Mesendoderm (in vitro differentiated cells): ENCODE data around the gene GJB1.

Experiments
- DNase-seq: peaks from one replicate; pipeline ENCODE4 v3.0.0; 2013
- H2AK5ac ChIP-seq: 2 replicates; pipeline ENCODE4 v1.6.1; 2013; ENCODE audit warnings: low read length, inconsistent platforms
- H2BK120ac ChIP-seq: 2 replicates; pipeline ENCODE4 v1.6.1; 2013; ENCODE audit warnings: low read depth, mild to moderate bottlenecking, low read length, moderate library complexity, mixed read lengths
- H2BK15ac ChIP-seq: replicated peaks from 2 replicates; pipeline ENCODE4 v1.6.1; 2013; ENCODE audit warnings: low read depth, mild to moderate bottlenecking, moderate library complexity
- H2BK5ac ChIP-seq: 2 replicates; pipeline ENCODE4 v1.6.1; 2013; ENCODE audit warnings: low read length, inconsistent platforms
- H3K18ac ChIP-seq: 2 replicates; pipeline ENCODE4 v1.6.1; 2013; ENCODE audit warnings: mild to moderate bottlenecking, low read length, mixed read lengths
- H3K23ac ChIP-seq: one replicate; pipeline ENCODE4 v1.6.1; 2013; ENCODE audit warnings: low read length
- H3K27ac ChIP-seq: 2 replicates; pipeline ENCODE4 v1.5.1; 2013; ENCODE audit warnings: low read depth, mild to moderate bottlenecking, inconsistent platforms, low read length, moderate library complexity
- H3K27me3 ChIP-seq: 2 replicates; pipeline ENCODE4 v1.6.1; 2013; ENCODE audit warnings: low read length, control low read depth, mild to moderate bottlenecking, inconsistent platforms; ENCODE audit not compliant: insufficient read depth, poor library complexity
- H3K36me3 ChIP-seq: 2 replicates; pipeline ENCODE4 v1.6.1; 2013; ENCODE audit warnings: low read length, inconsistent platforms; ENCODE audit not compliant: control insufficient read depth, insufficient read depth
- H3K4ac ChIP-seq: one replicate; pipeline ENCODE4 v1.6.1; 2013; ENCODE audit warnings: low read depth, mild to moderate bottlenecking, low read length, moderate library complexity
- H3K4me1 ChIP-seq: 2 replicates; pipeline ENCODE4 v1.6.1; 2013; ENCODE audit warnings: low read depth, low read length, inconsistent platforms; ENCODE audit not compliant: control insufficient read depth
- H3K4me2 ChIP-seq: 2 replicates; pipeline ENCODE4 v1.6.1; 2013; ENCODE audit warnings: low read length
- H3K4me3 ChIP-seq: 2 replicates; pipeline ENCODE4 v1.5.1; 2013; ENCODE audit warnings: mild to moderate bottlenecking, low read length
- H3K56ac ChIP-seq: one replicate; pipeline ENCODE4 v1.6.1; 2013; ENCODE audit warnings: low read length
- H3K79me1 ChIP-seq: 2 replicates; pipeline ENCODE4 v1.6.1; 2013; ENCODE audit warnings: low read length, inconsistent platforms
- H3K79me2 ChIP-seq: 2 replicates; pipeline ENCODE4 v1.6.1; 2013; ENCODE audit warnings: mild to moderate bottlenecking, low read length; ENCODE audit not compliant: control insufficient read depth, insufficient read depth
- H3K9ac ChIP-seq: 2 replicates; pipeline ENCODE4 v1.6.1; 2013; ENCODE audit warnings: low read length, inconsistent platforms
- H4K5ac ChIP-seq: one replicate; pipeline ENCODE4 v1.6.1; 2013; ENCODE audit warnings: low read length
- H4K8ac ChIP-seq: one replicate; pipeline ENCODE4 v1.6.1; 2013; ENCODE audit warnings: low read depth, mild to moderate bottlenecking, control low read depth, low read length, moderate library complexity
- WGBS: extraction: QIAGEN DNeasy Blood & Tissue Kit; methylation state at CpG from one replicate; pipeline ENCODE4 v1.1.7; 2013; ENCODE audit warnings: low lambda C conversion rate, missing lambda C conversion rate; ENCODE audit not compliant: insufficient coverage; ENCODE audit errors: extremely low coverage; 5-methylcytosine and 5-hydroxymethylcytosine counted together

Gene GJB1

GRCh38 chrX:71184092-71184491 is 38.9 kb upstream of the GJB1 start:
- Histone ChIP-seq H3K4me3 (no peak overlapping the region), H4K8ac (no peak overlapping the region), H2BK5ac (no peak overlapping the region), H3K27me3 (no peaks in the 10 kb centered on the region), H2AK5ac (no peak overlapping the region), H3K4ac (no peak overlapping the region), H3K79me2 (no peaks in the 10 kb centered on the region), H4K5ac (no peak overlapping the region), H3K9ac (no peak overlapping the region), H3K36me3 (no peaks in the 10 kb centered on the region), H2BK120ac (no peak overlapping the region), H3K56ac (no peak overlapping the region), H3K79me1 (no peaks in the 10 kb centered on the region), H3K4me1 (peaks cover 4% of the 10 kb centered on the region), H3K18ac (no peak overlapping the region), H3K27ac (no peak overlapping the region), H3K4me2 (no peak overlapping the region), H2BK15ac (no peak overlapping the region), H3K23ac (no peak overlapping the region)
- DNase-seq = peak; percentile 51
- WGBS = no CpG with 5 or more reads among the region's 5 CpGs

DNA sequence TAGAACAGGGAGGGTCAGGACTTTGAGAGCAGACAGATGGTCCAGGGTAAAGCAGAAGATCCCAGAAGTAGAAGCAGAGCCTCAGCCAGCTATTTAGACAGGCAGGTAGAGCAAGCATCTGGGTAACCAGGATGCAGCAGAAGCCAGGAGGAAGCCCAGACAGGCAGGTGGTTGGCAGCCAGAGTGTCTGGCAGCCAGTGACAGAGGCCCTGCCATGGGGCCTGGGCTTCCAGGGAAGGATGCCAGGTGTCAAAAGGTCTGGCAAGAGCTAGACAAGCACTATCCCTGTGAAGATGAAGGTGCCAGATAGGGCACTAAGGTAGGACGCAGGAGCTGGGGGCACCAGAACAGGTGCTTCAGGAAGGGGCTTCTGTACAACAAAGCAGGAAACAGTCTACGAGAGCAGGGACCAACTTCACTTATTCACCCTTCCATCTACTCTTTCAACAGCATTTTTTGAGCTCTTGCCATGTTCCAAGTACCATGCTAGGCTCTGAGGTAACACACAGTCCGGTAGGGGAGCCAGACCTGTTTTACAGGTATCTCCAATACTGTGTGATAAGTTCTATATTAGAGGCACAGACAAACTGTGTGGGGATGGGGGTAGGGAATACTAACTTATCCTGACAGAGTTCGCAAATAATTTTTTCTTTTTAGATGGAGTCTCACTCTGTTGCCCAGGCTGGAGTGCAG is 38.1 kb upstream of the GJB1 start:
- Histone ChIP-seq H2BK15ac (no peak overlapping the region), H4K5ac (no peak overlapping the region), H3K27ac (no peak overlapping the region), H3K79me2 (no peaks in the 10 kb centered on the region), H3K4ac (no peak overlapping the region), H3K27me3 (no peaks in the 10 kb centered on the region), H3K9ac (no peak overlapping the region), H3K18ac (no peak overlapping the region), H2BK120ac (no peak overlapping the region), H2AK5ac (no peak overlapping the region), H3K4me2 (no peak overlapping the region), H3K23ac (no peak overlapping the region), H2BK5ac (no peak overlapping the region), H3K4me1 (peaks cover 4% of the 10 kb centered on the region), H3K56ac (peak overlapping the region; percentile 1), H3K4me3 (no peak overlapping the region), H3K79me1 (no peaks in the 10 kb centered on the region), H3K36me3 (no peaks in the 10 kb centered on the region), H4K8ac (no peak overlapping the region)
- WGBS = no CpG with 5 or more reads among the region's 4 CpGs
- no peak for DNase-seq

- Histone ChIP-seq H3K79me1 (no peaks in the 10 kb centered on the region), H4K8ac (no peak overlapping the region), H3K27me3 (no peaks in the 10 kb centered on the region), H2BK5ac (no peak overlapping the region), H2BK15ac (no peak overlapping the region), H2BK120ac (no peak overlapping the region), H3K9ac (no peak overlapping the region), H3K36me3 (no peaks in the 10 kb centered on the region), H3K4ac (no peak overlapping the region), H4K5ac (no peak overlapping the region), H3K4me3 (no peak overlapping the region), H3K27ac (no peak overlapping the region), H3K79me2 (no peaks in the 10 kb centered on the region), H2AK5ac (no peak overlapping the region), H3K4me1 (no peaks in the 10 kb centered on the region), H3K23ac (no peak overlapping the region), H3K56ac (no peak overlapping the region), H3K18ac (no peak overlapping the region), H3K4me2 (no peak overlapping the region)
- DNase-seq = no peak
Observed at GRCh38 chrX:71191248-71191647, 31.8 kb upstream of the GJB1 start.

- no peak overlapping the region for H3K23ac ChIP-seq
- no peak overlapping the region for H2BK5ac ChIP-seq
- H3K18ac ChIP-seq = no peak overlapping the region
- no peak overlapping the region for H3K4me2 ChIP-seq
- no peaks in the 10 kb centered on the region for H3K36me3 ChIP-seq
- no CpG with 5 or more reads among the region's 4 CpGs for WGBS
- no peak overlapping the region for H2BK15ac ChIP-seq
- no peaks in the 10 kb centered on the region for H3K79me1 ChIP-seq
- H3K4me3 ChIP-seq = no peak overlapping the region
- H4K5ac ChIP-seq = no peak overlapping the region
- H3K56ac ChIP-seq = no peak overlapping the region
- no peaks in the 10 kb centered on the region for H3K79me2 ChIP-seq
- no peak overlapping the region for H3K9ac ChIP-seq
- H4K8ac ChIP-seq = no peak overlapping the region
- H3K4me1 ChIP-seq = no peaks in the 10 kb centered on the region
- H3K4ac ChIP-seq = no peak overlapping the region
- H3K27me3 ChIP-seq = no peaks in the 10 kb centered on the region
- H3K27ac ChIP-seq = no peak overlapping the region
- H2AK5ac ChIP-seq = no peak overlapping the region
- no peak overlapping the region for H2BK120ac ChIP-seq
- DNase-seq = peak; percentile 65
Observed at GRCh38 chrX:71195964-71196649, 26.9 kb upstream of the GJB1 start.

DNA sequence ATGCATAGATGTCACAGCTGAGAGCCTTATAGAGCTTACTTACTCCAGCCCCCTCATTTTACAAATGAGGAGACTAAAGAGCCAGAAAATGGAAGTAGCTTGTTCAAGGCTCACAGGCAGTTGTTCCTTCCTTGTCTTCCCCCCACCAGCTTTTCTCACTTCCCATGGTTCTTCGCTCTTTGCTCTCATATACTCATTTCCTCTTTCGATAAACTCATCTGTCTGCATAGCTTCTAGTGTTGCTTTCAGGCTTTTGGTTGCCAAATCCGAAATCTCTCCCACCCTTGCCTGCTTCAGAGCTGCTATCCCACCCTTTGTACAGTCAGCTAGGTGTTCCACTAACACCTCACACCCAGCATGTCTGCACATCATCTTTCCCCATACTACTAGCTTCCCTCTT is 25.0 kb upstream of the GJB1 start:
- Histone ChIP-seq H3K4me3 (no peak overlapping the region), H3K4me1 (no peaks in the 10 kb centered on the region), H2BK5ac (no peak overlapping the region), H2BK15ac (no peak overlapping the region), H3K23ac (no peak overlapping the region), H3K79me1 (no peaks in the 10 kb centered on the region), H2BK120ac (no peak overlapping the region), H3K9ac (no peak overlapping the region), H3K56ac (no peak overlapping the region), H4K5ac (no peak overlapping the region), H3K4ac (no peak overlapping the region), H3K18ac (no peak overlapping the region), H3K36me3 (no peaks in the 10 kb centered on the region), H3K27me3 (no peaks in the 10 kb centered on the region), H2AK5ac (no peak overlapping the region), H4K8ac (no peak overlapping the region), H3K4me2 (no peak overlapping the region), H3K27ac (no peak overlapping the region), H3K79me2 (no peaks in the 10 kb centered on the region)
- no peak for DNase-seq
- no CpG with 5 or more reads among the region's 3 CpGs for whole genome bisulfite sequencing
